NT2/D1 (cell line): ENCODE measurements around the gene FGF18.

ENCODE experiments used
- SUZ12 ChIP-seq: IDR thresholded peaks from 2 replicates; pipeline ENCODE4 v1.6.1; 2011; ENCODE audit not compliant: insufficient read length, insufficient read depth; ENCODE audit errors: extremely low read depth
- YY1 ChIP-seq: IDR thresholded peaks from 2 replicates; pipeline ENCODE4 v1.6.1; 2011; ENCODE audit not compliant: insufficient read length, insufficient read depth

GRCh38 chr5:171428168-171428696 is 8.8 kb downstream of the FGF18 start:
- TF ChIP-seq YY1 (no peak), SUZ12 (no peak)
